Measurements from ENCODE around the gene HOXA3.

Gene HOXA3

DNA sequence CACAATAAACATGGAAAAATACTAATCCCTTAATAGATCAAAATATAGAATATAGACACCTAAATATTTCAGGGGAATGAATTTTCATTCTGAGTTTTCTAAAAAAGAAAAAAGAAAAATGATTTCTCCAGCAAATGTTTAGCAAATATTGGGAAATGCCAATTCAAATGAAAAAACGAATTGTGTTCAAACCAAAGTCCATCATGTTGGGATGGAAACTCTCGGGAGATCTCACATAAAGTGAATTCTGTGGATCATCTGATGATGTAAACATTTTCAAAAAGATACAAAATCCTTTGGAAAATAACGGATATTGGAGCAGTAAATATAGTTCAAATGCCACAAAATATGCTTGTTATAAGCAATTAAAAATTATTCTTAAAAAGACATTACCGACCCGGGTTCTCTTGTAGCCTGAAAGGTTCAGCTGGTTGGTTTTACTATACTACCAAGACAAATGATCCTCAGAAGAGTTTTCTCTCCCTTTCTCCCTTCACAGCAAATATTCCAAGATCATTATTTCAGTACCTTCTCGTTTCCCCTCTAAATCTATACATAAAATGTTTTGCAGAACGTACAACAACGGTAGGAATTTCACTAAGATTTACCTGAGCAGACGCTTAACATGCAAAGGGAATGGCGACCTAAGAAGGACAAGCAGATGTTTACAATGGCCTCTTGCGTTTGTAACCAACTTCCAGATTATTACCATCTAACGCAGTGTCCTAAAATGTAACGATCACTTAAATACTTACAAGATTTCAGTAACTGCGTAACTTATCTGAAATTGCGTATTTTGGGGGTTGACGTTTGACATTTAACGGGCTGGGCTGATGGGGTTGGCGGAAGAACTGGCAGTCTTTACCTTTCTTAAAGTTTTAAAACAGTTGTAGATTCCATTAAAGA is 45.0 kb upstream of the HOXA3 start:
- Histone ChIP-seq H3K4me1 (ENCODE audit: control insufficient read depth, low read length) (peaks cover 18% of the 10 kb centered on the region), H3K4me3 (ENCODE audit: low read length) (no peak overlapping the region), H3K27me3 (ENCODE audit: control insufficient read depth, low read length) (peaks cover 86% of the 10 kb centered on the region), H3K27ac (ENCODE audit: low read depth, low read length) (no peak overlapping the region), H3K4me2 (ENCODE audit: low read length) (no peak overlapping the region), H4K20me1 (ENCODE audit: control insufficient read depth, insufficient read depth, low read depth, low read length) (peaks cover 7% of the 10 kb centered on the region; the same call in 1 of the 2 replicates), H3K79me2 (ENCODE audit: control insufficient read depth, low read length) (no peaks in the 10 kb centered on the region), H3K9me2 (replicated peaks; ENCODE audit: control insufficient read depth, low read length) (no peaks in the 10 kb centered on the region), H3K9me3 (ENCODE audit: control insufficient read depth, insufficient read depth, low read length) (no peaks in the 10 kb centered on the region), H3K36me3 (ENCODE audit: control insufficient read depth, low read length) (no peaks in the 10 kb centered on the region), H3F3A (ENCODE audit: control insufficient read depth, insufficient read depth) (peaks cover 2% of the 10 kb centered on the region; the same call in 1 of the 2 replicates)
- TF ChIP-seq, protein P1, sequence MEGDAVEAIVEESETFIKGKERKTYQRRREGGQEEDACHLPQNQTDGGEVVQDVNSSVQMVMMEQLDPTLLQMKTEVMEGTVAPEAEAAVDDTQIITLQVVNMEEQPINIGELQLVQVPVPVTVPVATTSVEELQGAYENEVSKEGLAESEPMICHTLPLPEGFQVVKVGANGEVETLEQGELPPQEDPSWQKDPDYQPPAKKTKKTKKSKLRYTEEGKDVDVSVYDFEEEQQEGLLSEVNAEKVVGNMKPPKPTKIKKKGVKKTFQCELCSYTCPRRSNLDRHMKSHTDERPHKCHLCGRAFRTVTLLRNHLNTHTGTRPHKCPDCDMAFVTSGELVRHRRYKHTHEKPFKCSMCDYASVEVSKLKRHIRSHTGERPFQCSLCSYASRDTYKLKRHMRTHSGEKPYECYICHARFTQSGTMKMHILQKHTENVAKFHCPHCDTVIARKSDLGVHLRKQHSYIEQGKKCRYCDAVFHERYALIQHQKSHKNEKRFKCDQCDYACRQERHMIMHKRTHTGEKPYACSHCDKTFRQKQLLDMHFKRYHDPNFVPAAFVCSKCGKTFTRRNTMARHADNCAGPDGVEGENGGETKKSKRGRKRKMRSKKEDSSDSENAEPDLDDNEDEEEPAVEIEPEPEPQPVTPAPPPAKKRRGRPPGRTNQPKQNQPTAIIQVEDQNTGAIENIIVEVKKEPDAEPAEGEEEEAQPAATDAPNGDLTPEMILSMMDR (IDR thresholded peaks at IDR 0.05; ENCODE audit: low read depth, low read length, poor library complexity, severe bottlenecking): no peak
- TF ChIP-seq EZH2phosphoT487 (IDR thresholded peaks at IDR 0.05; ENCODE audit: borderline replicate concordance, low read length): 0 out of 2 replicates have a peak, but pooled peaks have one; percentile 67

DNA sequence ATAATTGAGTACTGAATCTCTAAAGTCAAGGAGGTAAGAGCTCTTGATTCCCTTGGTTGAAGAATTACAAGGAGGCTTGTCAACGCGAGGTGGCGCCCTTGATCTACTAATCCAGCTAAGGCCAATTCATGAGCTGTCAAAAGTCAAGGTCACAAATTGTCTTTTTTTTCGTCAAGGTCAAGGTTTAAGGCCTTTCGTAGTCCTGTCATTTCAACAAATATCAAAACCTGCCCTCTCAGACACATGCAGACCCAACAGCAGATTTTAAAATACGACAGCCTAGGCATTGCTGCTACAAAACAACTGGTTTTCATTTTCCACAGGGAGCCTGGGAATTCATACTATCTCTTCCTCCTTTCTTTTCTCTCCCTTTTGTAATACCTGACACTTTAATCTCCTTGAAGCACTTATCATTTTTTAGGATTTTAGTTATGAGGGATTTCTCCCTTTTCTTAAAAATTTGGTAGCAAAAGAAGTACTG is 43.9 kb upstream of the HOXA3 start:
- Histone ChIP-seq H3K27me3 (ENCODE audit: control insufficient read depth, low read length) (peaks cover 86% of the 10 kb centered on the region), H3K4me2 (ENCODE audit: low read length) (no peak overlapping the region), H3F3A (ENCODE audit: control insufficient read depth, insufficient read depth) (peaks cover 2% of the 10 kb centered on the region; the same call in 1 of the 2 replicates), H3K9me3 (ENCODE audit: control insufficient read depth, insufficient read depth, low read length) (no peaks in the 10 kb centered on the region), H3K27ac (ENCODE audit: low read depth, low read length) (no peak overlapping the region), H3K36me3 (ENCODE audit: control insufficient read depth, low read length) (no peaks in the 10 kb centered on the region), H3K9me2 (replicated peaks; ENCODE audit: control insufficient read depth, low read length) (no peaks in the 10 kb centered on the region), H4K20me1 (ENCODE audit: control insufficient read depth, insufficient read depth, low read depth, low read length) (peaks cover 7% of the 10 kb centered on the region; the same call in 1 of the 2 replicates), H3K79me2 (ENCODE audit: control insufficient read depth, low read length) (no peaks in the 10 kb centered on the region), H3K4me1 (ENCODE audit: control insufficient read depth, low read length) (peaks cover 15% of the 10 kb centered on the region), H3K4me3 (ENCODE audit: low read length) (no peak overlapping the region)
- TF ChIP-seq EZH2phosphoT487 (IDR thresholded peaks at IDR 0.05; ENCODE audit: borderline replicate concordance, low read length): no peak
- TF ChIP-seq, protein P1 (IDR thresholded peaks at IDR 0.05; ENCODE audit: low read depth, low read length, poor library complexity, severe bottlenecking): peak; percentile 90

DNA sequence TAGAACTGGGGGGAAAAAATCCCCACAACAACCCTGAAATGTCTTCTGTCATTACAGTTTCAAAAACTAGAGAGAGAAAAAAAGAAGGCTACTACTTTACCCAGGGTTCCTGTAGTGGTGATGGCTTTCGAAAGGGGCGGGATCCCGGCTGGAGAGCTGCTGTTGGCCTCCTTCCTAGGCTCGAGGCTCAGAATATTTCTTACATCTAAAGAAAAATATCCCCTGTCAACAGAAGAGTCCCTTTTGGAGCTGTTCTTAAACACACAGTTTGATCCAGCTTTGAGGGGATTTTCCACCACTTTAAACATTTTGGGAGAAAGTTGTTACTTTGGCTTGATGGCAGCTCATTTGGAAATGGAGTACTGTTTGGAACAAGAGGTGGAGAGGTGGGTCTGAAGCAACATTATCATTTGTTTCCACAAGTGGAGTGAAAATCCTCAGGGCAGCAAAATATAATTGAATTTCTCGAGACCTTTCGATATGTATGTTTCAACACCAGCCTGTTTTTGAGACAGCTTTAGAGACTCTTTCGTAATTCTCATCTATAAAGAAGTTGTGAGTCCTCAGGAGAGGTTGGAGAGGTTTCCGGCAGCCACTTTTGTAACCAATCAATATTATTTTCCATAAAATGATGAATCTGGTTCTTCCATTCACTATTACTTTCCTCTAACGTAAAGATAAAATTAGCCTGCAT is 42.5 kb upstream of the HOXA3 start:
- H3K36me3 ChIP-seq (ENCODE audit: control insufficient read depth, low read length): no peaks in the 10 kb centered on the region
- H3K9me2 ChIP-seq (replicated peaks; ENCODE audit: control insufficient read depth, low read length): no peaks in the 10 kb centered on the region
- peak; percentile 7; the same call in 1 of the 2 replicates for TF ChIP-seq EZH2phosphoT487 (IDR thresholded peaks at IDR 0.05; ENCODE audit: borderline replicate concordance, low read length)
- TF ChIP-seq, protein P1 (IDR thresholded peaks at IDR 0.05; ENCODE audit: low read depth, low read length, poor library complexity, severe bottlenecking): no peak
- H3K27ac ChIP-seq (ENCODE audit: low read depth, low read length): no peak overlapping the region
- H3K9me3 ChIP-seq (ENCODE audit: control insufficient read depth, insufficient read depth, low read length): no peaks in the 10 kb centered on the region
- H3F3A ChIP-seq (ENCODE audit: control insufficient read depth, insufficient read depth): peaks cover 2% of the 10 kb centered on the region; the same call in 1 of the 2 replicates
- no peak overlapping the region for H3K4me2 ChIP-seq (ENCODE audit: low read length)
- 0 out of 2 replicates have a peak, but pooled peaks cover 5% of the 10 kb centered on the region for H4K20me1 ChIP-seq (ENCODE audit: control insufficient read depth, insufficient read depth, low read depth, low read length)
- H3K4me1 ChIP-seq (ENCODE audit: control insufficient read depth, low read length): peaks cover 3% of the 10 kb centered on the region; the same call in 1 of the 2 replicates
- H3K4me3 ChIP-seq (ENCODE audit: low read length): no peak overlapping the region
- H3K27me3 ChIP-seq (ENCODE audit: control insufficient read depth, low read length): peaks cover 89% of the 10 kb centered on the region
- H3K79me2 ChIP-seq (ENCODE audit: control insufficient read depth, low read length): no peaks in the 10 kb centered on the region

All from DOHH2 (cell line).